H9 (cell line): ENCODE measurements around the gene HOXD11. TPM values are rescaled to one million over a fixed set of nuclear protein-coding genes. Genes with fewer than 3 reads are reported as not detected.

Source experiments
- DNase-seq: peaks from one replicate; pipeline ENCODE4 v3.0.0-alpha.2; 2017
- H2AFZ ChIP-seq: one replicate; pipeline ENCODE4 v1.6.1; 2013; ENCODE audit warnings: mild to moderate bottlenecking, low read length, control low read depth, moderate library complexity
- H2AK5ac ChIP-seq: 2 replicates; pipeline ENCODE4 v1.6.1; 2013; ENCODE audit warnings: low read length, control low read depth, mixed read lengths; ENCODE audit not compliant: insufficient read length
- H2BK120ac ChIP-seq: one replicate; pipeline ENCODE4 v1.6.1; 2013; ENCODE audit warnings: low read depth, mild to moderate bottlenecking, low read length, control low read depth, inconsistent platforms; ENCODE audit not compliant: poor library complexity, severe bottlenecking
- H2BK12ac ChIP-seq: 2 replicates; pipeline ENCODE4 v1.6.1; 2013; ENCODE audit warnings: low read length, control low read depth, mixed read lengths, low read depth; ENCODE audit not compliant: insufficient read length
- H2BK15ac ChIP-seq: 2 replicates; pipeline ENCODE4 v1.6.1; 2013; ENCODE audit warnings: low read depth, low read length, control low read depth
- H2BK20ac ChIP-seq: one replicate; pipeline ENCODE4 v1.6.1; 2013; ENCODE audit warnings: low read depth, mild to moderate bottlenecking, low read length, control low read depth, inconsistent platforms; ENCODE audit not compliant: poor library complexity, severe bottlenecking
- H2BK5ac ChIP-seq: 2 replicates; pipeline ENCODE4 v1.6.1; 2013; ENCODE audit warnings: low read length, control low read depth, mixed read lengths; ENCODE audit not compliant: insufficient read length
- H3K14ac ChIP-seq: 2 replicates; pipeline ENCODE4 v1.6.1; 2013; ENCODE audit warnings: low read length, control low read depth; ENCODE audit not compliant: insufficient read depth
- H3K18ac ChIP-seq: 2 replicates; pipeline ENCODE4 v1.6.1; 2013; ENCODE audit warnings: low read depth, mild to moderate bottlenecking, mixed read lengths, low read length, control low read depth; ENCODE audit not compliant: insufficient read length
- H3K23ac ChIP-seq: 2 replicates; pipeline ENCODE4 v1.6.1; 2013; ENCODE audit warnings: low read length, control low read depth, mixed read lengths, low read depth; ENCODE audit not compliant: insufficient read length
- H3K23me2 ChIP-seq: 2 replicates; pipeline ENCODE4 v1.6.1; 2013; ENCODE audit warnings: low read depth, mild to moderate bottlenecking, mixed read lengths, low read length, control low read depth; ENCODE audit not compliant: insufficient read length, poor library complexity, severe bottlenecking
- H3K27ac ChIP-seq: 2 replicates; pipeline ENCODE4 v1.5.1; 2013; ENCODE audit warnings: low read length, control low read depth, mixed read lengths, low read depth; ENCODE audit not compliant: insufficient read length
- H3K27me3 ChIP-seq: 2 replicates; pipeline ENCODE4 v1.6.1; 2013; ENCODE audit warnings: low read length, control low read depth, inconsistent platforms; ENCODE audit not compliant: insufficient read depth
- H3K4ac ChIP-seq: 2 replicates; pipeline ENCODE4 v1.6.1; 2013; ENCODE audit warnings: low read depth, mild to moderate bottlenecking, control low read depth, inconsistent platforms, low read length, moderate library complexity
- H3K4me1 ChIP-seq: 2 replicates; pipeline ENCODE4 v1.6.1; 2013; ENCODE audit warnings: low read length, control low read depth, inconsistent platforms; ENCODE audit not compliant: insufficient read depth
- H3K4me2 ChIP-seq: 2 replicates; pipeline ENCODE4 v1.6.1; 2013; ENCODE audit warnings: low read length, control low read depth, mixed read lengths; ENCODE audit not compliant: insufficient read length, insufficient read depth
- H3K56ac ChIP-seq: 2 replicates; pipeline ENCODE4 v1.6.1; 2013; ENCODE audit warnings: low read depth, mild to moderate bottlenecking, mixed read lengths, low read length, control low read depth; ENCODE audit not compliant: insufficient read length
- H3K79me1 ChIP-seq: 2 replicates; pipeline ENCODE4 v1.6.1; 2013; ENCODE audit warnings: low read depth, mild to moderate bottlenecking, moderate library complexity, low read length, control low read depth, inconsistent platforms; ENCODE audit not compliant: insufficient read depth, poor library complexity, severe bottlenecking
- H3K79me2 ChIP-seq: 2 replicates; pipeline ENCODE4 v1.6.1; 2013; ENCODE audit warnings: low read length, control low read depth, inconsistent platforms; ENCODE audit not compliant: insufficient read depth
- H3K9ac ChIP-seq: 2 replicates; pipeline ENCODE4 v1.6.1; 2013; ENCODE audit warnings: low read length, control low read depth, mixed read lengths; ENCODE audit not compliant: insufficient read length; ENCODE audit errors: extremely low read depth
- H3K9me3 ChIP-seq: one replicate; pipeline ENCODE4 v1.6.1; 2013; ENCODE audit warnings: low read depth, low read length, inconsistent platforms; ENCODE audit not compliant: control insufficient read depth
- H3T11ph ChIP-seq: one replicate; pipeline ENCODE4 v1.6.1; 2013; ENCODE audit warnings: mild to moderate bottlenecking, low read length, control low read depth, inconsistent platforms
- H4K20me1 ChIP-seq: one replicate; pipeline ENCODE4 v1.6.1; 2013; ENCODE audit not compliant: control insufficient read depth, insufficient read length, insufficient read depth
- H4K5ac ChIP-seq: 2 replicates; pipeline ENCODE4 v1.6.1; 2013; ENCODE audit warnings: low read depth, mild to moderate bottlenecking, mixed read lengths, low read length, control low read depth; ENCODE audit not compliant: insufficient read length
- H4K8ac ChIP-seq: replicated peaks from 2 replicates; pipeline ENCODE4 v1.6.1; 2013; ENCODE audit warnings: low read length, control low read depth, mixed read lengths, low read depth; ENCODE audit not compliant: insufficient read length
- H4K91ac ChIP-seq: 2 replicates; pipeline ENCODE4 v1.6.1; 2013; ENCODE audit warnings: low read depth, mild to moderate bottlenecking, moderate library complexity, mixed read lengths, low read length, control low read depth; ENCODE audit not compliant: insufficient read length
- H3K27ac Mint-ChIP-seq, 3 experiments: 2 replicates in 2 of 3; 3 replicates in 1 of 3; pipeline ENCODE4 v1.8.0; 2020 to 2021; ENCODE audit warnings: mixed read lengths in 3 of 3, mild to moderate bottlenecking in 1 of 3, moderate library complexity in 1 of 3
- H3K27me3 Mint-ChIP-seq: 2 replicates; pipeline ENCODE4 v1.8.0; 2021; ENCODE audit warnings: low read depth, mild to moderate bottlenecking, moderate library complexity, mixed read lengths
- H3K36me3 Mint-ChIP-seq, 3 experiments: 2 replicates in 2 of 3; 3 replicates in 1 of 3; pipeline ENCODE4 v1.8.0; 2020 to 2021; ENCODE audit warnings: low read depth in 3 of 3, mixed read lengths in 3 of 3; ENCODE audit not compliant: insufficient read depth in 1 of 3
- H3K4me1 Mint-ChIP-seq, 2 experiments: 2 replicates each; pipeline ENCODE4 v1.8.0; 2020; ENCODE audit warnings: mixed read lengths in 2 of 2
- H3K4me3 Mint-ChIP-seq, 2 experiments: 2 replicates in 1 of 2; 3 replicates in 1 of 2; pipeline ENCODE4 v1.8.0; 2020 to 2021; ENCODE audit warnings: mild to moderate bottlenecking in 2 of 2, mixed read lengths in 2 of 2, moderate library complexity in 1 of 2
- H3K9me3 Mint-ChIP-seq, 2 experiments: 2 replicates in 1 of 2; 3 replicates in 1 of 2; pipeline ENCODE4 v1.8.0; 2020; ENCODE audit warnings: mild to moderate bottlenecking in 2 of 2, mixed read lengths in 2 of 2, moderate library complexity in 1 of 2
- CTCF ChIP-seq: fragments of 200-600 bp; sonication (generic); conservative IDR thresholded peaks from 3 replicates; pipeline ENCODE4 v1.8.0; 2021; ENCODE audit warnings: antibody characterized with exemption, mild to moderate bottlenecking
- WGBS: extraction: QIAGEN DNeasy Blood & Tissue Kit; methylation state at CpG from one replicate; pipeline ENCODE4 v1.1.7; 2013; ENCODE audit warnings: missing lambda C conversion rate, low lambda C conversion rate, mixed read lengths; ENCODE audit not compliant: insufficient read length; ENCODE audit errors: extremely low coverage; 5-methylcytosine and 5-hydroxymethylcytosine counted together
- total RNA-seq: library from RNA; stranded (reverse); gene quantifications from 2 replicates; pipeline ENCODE4 v1.2.1, GENCODE V29; 2021

HOXD11 gene
- total RNA-seq, 1 experiment from 2014 or later, result not detected

GRCh38 chr2:176148751-176149421 is 41.8 kb downstream of the HOXD11 start:
- H4K8ac ChIP-seq, result no peak overlapping the region
- H3K9me3 ChIP-seq, result no peaks in the 10 kb centered on the region
- H3K27me3 Mint-ChIP-seq, result peaks cover 100% of the 10 kb centered on the region
- H3K27ac ChIP-seq, result no peak overlapping the region
- H3K4me1 ChIP-seq, result no peaks in the 10 kb centered on the region; the same call in 1 of the 2 replicates
- no peak overlapping the region for H3K4ac ChIP-seq
- H3T11ph ChIP-seq, result no peak overlapping the region
- H2AK5ac ChIP-seq, result no peak overlapping the region
- H4K20me1 ChIP-seq, result no peaks in the 10 kb centered on the region
- peaks cover 96% of the 10 kb centered on the region for H3K27me3 ChIP-seq
- no peaks in the 10 kb centered on the region for H3K79me2 ChIP-seq
- H3K79me1 ChIP-seq, result no peaks in the 10 kb centered on the region
- no peak overlapping the region for H4K5ac ChIP-seq
- H4K91ac ChIP-seq, result no peak overlapping the region
- no peak overlapping the region for H3K4me3 Mint-ChIP-seq
- H3K9me3 Mint-ChIP-seq, result peaks cover 3 to 8% of the 10 kb centered on the region in 2 experiments; a peak in 3 of 5 replicates
- no peak overlapping the region for H2BK120ac ChIP-seq
- no peak overlapping the region for H3K18ac ChIP-seq
- H2BK15ac ChIP-seq, result no peak overlapping the region
- no peaks in the 10 kb centered on the region; a peak in 1 of 7 replicates for H3K36me3 Mint-ChIP-seq
- H3K56ac ChIP-seq, result no peak overlapping the region
- WGBS, result no CpG with 5 or more reads among the region's 11 CpGs
- TF ChIP-seq CTCF, result no peak
- no peak overlapping the region for H2BK5ac ChIP-seq
- H2AFZ ChIP-seq, result no peak overlapping the region
- H3K23me2 ChIP-seq, result no peaks in the 10 kb centered on the region
- DNase-seq, result no peak
- no peak overlapping the region for H2BK20ac ChIP-seq
- no peak overlapping the region for H3K23ac ChIP-seq
- no peak overlapping the region for H2BK12ac ChIP-seq
- H3K27ac Mint-ChIP-seq, result no peak overlapping the region
- H3K4me1 Mint-ChIP-seq, result peaks cover 2 to 21% of the 10 kb centered on the region in 2 experiments; a peak in 3 of 4 replicates
- H3K9ac ChIP-seq, result no peak overlapping the region
- no peak overlapping the region for H3K14ac ChIP-seq
- H3K4me2 ChIP-seq, result no peak overlapping the region
